Immature natural killer cell (primary cell): ENCODE data around the gene TMEM204. TPM values are rescaled to one million over a fixed set of nuclear protein-coding genes. Genes with fewer than 3 reads are reported as not detected.
A peak's percentile ranks its signal among the peaks of the same experiment; 100 is the strongest.

Experiments used
- DNase-seq, 3 donors: peaks; one replicate each; pipeline ENCODE4 v3.0.0; 2022; ENCODE audit warnings: mixed read lengths in 1 of 3
- H3K27ac Mint-ChIP-seq, 6 donors: one replicate each; pipeline ENCODE4 v1.8.0; 2020; ENCODE audit warnings: mixed read lengths in 6 of 6, mild to moderate bottlenecking in 5 of 6, inconsistent platforms in 4 of 6, moderate library complexity in 3 of 6
- H3K27me3 Mint-ChIP-seq, 3 donors: one replicate each; pipeline ENCODE4 v1.8.0; 2020 to 2021; ENCODE audit warnings: low read depth in 3 of 3, mild to moderate bottlenecking in 3 of 3, mixed read lengths in 3 of 3, moderate library complexity in 3 of 3, inconsistent platforms in 1 of 3
- H3K36me3 Mint-ChIP-seq, 3 donors: one replicate each; pipeline ENCODE4 v1.8.0; 2020; ENCODE audit warnings: mixed read lengths in 3 of 3, inconsistent platforms in 2 of 3, mild to moderate bottlenecking in 2 of 3
- H3K4me1 Mint-ChIP-seq, 2 donors: one replicate each; pipeline ENCODE4 v1.8.0; 2020; ENCODE audit warnings: inconsistent platforms in 2 of 2, mild to moderate bottlenecking in 2 of 2, mixed read lengths in 2 of 2, moderate library complexity in 1 of 2
- H3K4me3 Mint-ChIP-seq, 5 donors: one replicate each; pipeline ENCODE4 v1.8.0; 2020; ENCODE audit warnings: mild to moderate bottlenecking in 5 of 5, mixed read lengths in 5 of 5, inconsistent platforms in 3 of 5, moderate library complexity in 3 of 5
- H3K9me3 Mint-ChIP-seq, 6 donors: one replicate each; pipeline ENCODE4 v1.8.0; 2020; ENCODE audit warnings: mild to moderate bottlenecking in 6 of 6, mixed read lengths in 6 of 6, inconsistent platforms in 4 of 6, moderate library complexity in 3 of 6
- polyA plus RNA-seq, 3 donors: library from polyadenylated mRNA; unstranded; fragments of 300-500 nt; fragmentation: Illumina TruSeq; gene quantifications; one replicate each; pipeline ENCODE4 v1.2.3, GENCODE V29; 2021

Gene TMEM204
- polyA plus RNA-seq, 3 donors from 2014 or later: 23.0 to 41.0 (median 38.3) TPM

DNA sequence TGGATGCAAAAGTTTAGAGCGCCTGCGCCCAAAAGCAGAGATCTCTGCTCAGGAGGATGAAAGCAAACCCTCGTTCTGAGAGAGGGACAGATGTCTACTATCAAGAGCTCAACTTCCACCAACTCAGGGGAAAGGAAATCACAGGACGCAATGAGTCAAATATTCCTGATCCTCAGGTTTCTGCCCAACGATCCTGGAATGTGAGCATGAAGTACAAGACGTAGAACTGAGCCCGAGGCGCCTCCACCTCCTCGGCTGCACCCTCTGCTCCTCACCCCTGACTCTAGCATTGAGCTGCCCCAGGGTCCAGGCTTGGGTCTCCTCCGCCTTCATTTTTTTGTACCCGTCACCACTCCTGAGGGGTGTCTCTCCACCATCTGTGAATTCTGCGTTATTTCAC, 63.0 kb downstream of the TMEM204 start:
- H3K27ac Mint-ChIP-seq: no peak overlapping the region
- H3K9me3 Mint-ChIP-seq: no peaks in the 10 kb centered on the region
- H3K27me3 Mint-ChIP-seq: peaks cover 0 to 2% (median 2%) of the 10 kb centered on the region in 3 donors
- H3K4me1 Mint-ChIP-seq: no peaks in the 10 kb centered on the region
- peaks cover 0 to 7% (median 0%) of the 10 kb centered on the region in 3 donors for H3K36me3 Mint-ChIP-seq
- no peak for DNase-seq
- no peak overlapping the region for H3K4me3 Mint-ChIP-seq

GRCh38 chr16:1597154-1597553, 63.7 kb downstream of the TMEM204 start:
- H3K4me1 Mint-ChIP-seq: no peaks in the 10 kb centered on the region

DNA sequence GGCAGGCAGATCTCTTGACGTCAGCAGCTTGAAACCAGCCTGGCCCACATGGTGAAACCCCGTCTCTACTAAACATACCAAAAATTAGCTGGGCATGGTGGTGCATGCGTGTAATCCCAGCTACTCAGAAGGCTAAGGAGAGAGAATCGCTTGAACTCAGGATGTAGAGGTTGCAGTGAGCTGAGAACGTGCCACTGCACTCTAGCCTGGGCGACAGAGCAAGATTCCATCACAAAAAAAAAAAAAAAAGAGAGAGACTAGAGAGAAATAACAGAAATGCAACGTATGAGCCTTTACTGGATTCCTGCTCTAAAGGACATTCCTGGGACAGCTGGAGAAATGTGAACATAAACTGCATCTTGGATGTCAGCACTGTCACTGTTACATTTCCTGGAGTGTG, 67.6 kb downstream of the TMEM204 start:
- H3K4me3 Mint-ChIP-seq: no peak overlapping the region
- H3K4me1 Mint-ChIP-seq: no peaks in the 10 kb centered on the region
- no peaks in the 10 kb centered on the region for H3K9me3 Mint-ChIP-seq
- peaks cover 0 to 9% (median 0%) of the 10 kb centered on the region in 3 donors for H3K36me3 Mint-ChIP-seq
- DNase-seq: no peak
- H3K27ac Mint-ChIP-seq: peak overlapping the region in 1 of 6 donors; percentile 28
- no peaks in the 10 kb centered on the region for H3K27me3 Mint-ChIP-seq

More at GRCh38 chr16:1597154-1597553, 63.7 kb downstream of the TMEM204 start:
- no peak for DNase-seq
- peaks cover 0 to 7% (median 0%) of the 10 kb centered on the region in 3 donors for H3K36me3 Mint-ChIP-seq
- peaks cover 0 to 2% (median 2%) of the 10 kb centered on the region in 3 donors for H3K27me3 Mint-ChIP-seq
- no peaks in the 10 kb centered on the region for H3K9me3 Mint-ChIP-seq
- no peak overlapping the region for H3K27ac Mint-ChIP-seq
- no peak overlapping the region for H3K4me3 Mint-ChIP-seq

DNA sequence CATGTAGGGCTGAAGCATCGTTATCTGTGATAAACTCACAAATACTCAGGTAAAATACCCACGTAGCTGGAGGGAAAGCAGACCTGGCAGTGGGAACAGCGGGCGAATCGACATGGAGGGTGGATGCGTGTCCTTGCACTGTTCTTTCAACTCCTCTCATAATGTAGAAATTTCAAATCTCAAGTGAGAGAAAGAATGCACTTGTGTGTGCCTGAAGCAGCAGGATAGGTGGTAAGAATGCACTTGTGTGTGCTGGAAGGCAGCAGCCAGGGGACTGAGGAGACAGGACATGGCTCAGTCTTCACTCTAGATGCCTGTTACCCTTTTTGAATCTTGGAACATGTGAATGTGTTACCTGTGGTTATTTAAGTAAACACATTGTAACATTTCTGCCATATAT, 68.0 kb downstream of the TMEM204 start:
- no peak overlapping the region for H3K27ac Mint-ChIP-seq
- H3K9me3 Mint-ChIP-seq: no peaks in the 10 kb centered on the region
- H3K4me3 Mint-ChIP-seq: no peak overlapping the region
- H3K27me3 Mint-ChIP-seq: no peaks in the 10 kb centered on the region
- H3K36me3 Mint-ChIP-seq: peaks cover 0 to 9% (median 0%) of the 10 kb centered on the region in 3 donors
- DNase-seq: no peak
- no peaks in the 10 kb centered on the region for H3K4me1 Mint-ChIP-seq

GRCh38 chr16:1602285-1602684, 68.8 kb downstream of the TMEM204 start:
- Mint-ChIP-seq H3K27me3 (peaks cover 0 to 1% (median 0%) of the 10 kb centered on the region in 3 donors), H3K9me3 (no peaks in the 10 kb centered on the region), H3K4me1 (no peaks in the 10 kb centered on the region), H3K4me3 (no peak overlapping the region), H3K27ac (no peak overlapping the region), H3K36me3 (peaks cover 0 to 9% (median 3%) of the 10 kb centered on the region in 3 donors)
- DNase-seq: no peak

Other genes with a start within 250 kb of the TMEM204 start
- 100 to 1,000 TPM in 2 of 3 donors, 10 to 100 TPM in 1; 94.1 to 119 (median 101) TPM for gene UBE2I, start 224.0 kb upstream of the TMEM204 start, polyA plus RNA-seq
- gene BAIAP3, start 200.0 kb upstream of the TMEM204 start, polyA plus RNA-seq: 1 to 10 TPM in 2 of 3 donors, not detected in 1; 1.9 to 4.0 TPM
- gene TSR3, start 181.8 kb upstream of the TMEM204 start, polyA plus RNA-seq: 100 to 1,000 TPM; 104 to 143 (median 114) TPM
- gene GNPTG, start 181.7 kb upstream of the TMEM204 start, polyA plus RNA-seq: 10 to 100 TPM; 44.3 to 76.5 (median 64.1) TPM
- 10 to 100 TPM in 1 of 3 donors, 1 to 10 TPM in 2; 1.0 to 14.5 (median 5.9) TPM for gene UNKL, start 119.0 kb upstream of the TMEM204 start, polyA plus RNA-seq
- 10 to 100 TPM; 59.3 to 79.9 (median 64.7) TPM for gene UQCC4, start 112.9 kb upstream of the TMEM204 start, polyA plus RNA-seq
- not detected for gene PERCC1, start 102.6 kb upstream of the TMEM204 start, polyA plus RNA-seq
- gene CCDC154, start 89.1 kb upstream of the TMEM204 start, polyA plus RNA-seq: not detected
- gene CLCN7, start 58.6 kb upstream of the TMEM204 start, polyA plus RNA-seq: 10 to 100 TPM; 19.8 to 44.8 (median 21.5) TPM
- gene PTX4, start 44.7 kb upstream of the TMEM204 start, polyA plus RNA-seq: not detected
- 10 to 100 TPM; 12.0 to 16.4 (median 12.3) TPM for gene TELO2, start 40.3 kb upstream of the TMEM204 start, polyA plus RNA-seq
- gene IFT140, start 78.4 kb downstream of the TMEM204 start, polyA plus RNA-seq: 1 to 10 TPM in 2 of 3 donors, not detected in 1; 1.5 to 2.0 TPM
- 10 to 100 TPM in 1 of 3 donors, 1 to 10 TPM in 2; 1.4 to 11.5 (median 2.8) TPM for gene CRAMP1, start 78.7 kb downstream of the TMEM204 start, polyA plus RNA-seq
- gene JPT2, start 144.6 kb downstream of the TMEM204 start, polyA plus RNA-seq: 10 to 100 TPM in 1 of 3 donors, 1 to 10 TPM in 2; 7.9 to 14.0 (median 8.3) TPM
- gene MAPK8IP3, start 172.5 kb downstream of the TMEM204 start, polyA plus RNA-seq: 1 to 10 TPM in 1 of 3 donors, under 1 TPM in 2; 0.55 to 3.8 (median 0.57) TPM
- gene NME3, start 237.9 kb downstream of the TMEM204 start, polyA plus RNA-seq: 10 to 100 TPM; 49.4 to 96.9 (median 82.4) TPM
- 1 to 10 TPM in 2 of 3 donors, under 1 TPM in 1; 0.79 to 2.2 (median 1.0) TPM for gene EME2, start 239.1 kb downstream of the TMEM204 start, polyA plus RNA-seq
- gene MRPS34, start 239.5 kb downstream of the TMEM204 start, polyA plus RNA-seq: 100 to 1,000 TPM; 111 to 139 (median 139) TPM
- gene SPSB3, start 248.9 kb downstream of the TMEM204 start, polyA plus RNA-seq: 10 to 100 TPM; 68.3 to 80.4 (median 77.6) TPM
- 100 to 1,000 TPM; 106 to 151 (median 127) TPM for gene NUBP2, start 249.3 kb downstream of the TMEM204 start, polyA plus RNA-seq